Neutrophil (primary cell): Measurements from ENCODE around the gene GRIN2A.

Experiments used
- H3K27ac ChIP-seq: fragments of 200-600 bp; sonication (generic); 2 replicates; pipeline ENCODE4 v1.5.1; 2016; ENCODE audit warnings: mild to moderate bottlenecking, moderate library complexity
- H3K27me3 ChIP-seq: fragments of 200-600 bp; sonication (generic); 2 replicates; pipeline ENCODE4 v1.6.0; 2016; ENCODE audit warnings: mild to moderate bottlenecking
- H3K36me3 ChIP-seq: fragments of 200-600 bp; sonication (generic); 2 replicates; pipeline ENCODE4 v1.5.1; 2017
- H3K4me1 ChIP-seq, 2 experiments: fragments of 200-600 bp in 1 of 2; sonication (generic) in 1 of 2; 1 replicate in 1 of 2; 2 replicates in 1 of 2; pipeline versions ENCODE4 v1.5.1 to v1.6.1; 2013 to 2016; ENCODE audit warnings: low read depth in 1 of 2, low read length in 1 of 2, mild to moderate bottlenecking in 1 of 2, moderate library complexity in 1 of 2; ENCODE audit not compliant: control insufficient read depth in 1 of 2, insufficient read depth in 1 of 2
- H3K4me3 ChIP-seq, 2 experiments: fragments of 200-600 bp in 1 of 2; sonication (generic) in 1 of 2; 1 replicate in 1 of 2; 2 replicates in 1 of 2; pipeline ENCODE4 v1.5.1; 2013 to 2016; ENCODE audit warnings: low read depth in 1 of 2, low read length in 1 of 2, mild to moderate bottlenecking in 1 of 2, moderate library complexity in 1 of 2
- H3K9me3 ChIP-seq: fragments of 200-600 bp; sonication (generic); 2 replicates; pipeline ENCODE4 v1.5.1; 2016
- CTCF ChIP-seq: fragments of 200-600 bp; sonication (generic); IDR thresholded peaks from 2 replicates; pipeline ENCODE4 v1.5.1; 2016; ENCODE audit warnings: antibody characterized with exemption

The GRIN2A gene

GRCh38 chr16:9917691-9918090, 264.5 kb downstream of the GRIN2A start:
- TF ChIP-seq CTCF = no peak
- no peaks in the 10 kb centered on the region for H3K9me3 ChIP-seq
- no peak overlapping the region for H3K27ac ChIP-seq
- no peaks in the 10 kb centered on the region for H3K36me3 ChIP-seq
- H3K4me1 ChIP-seq = no peaks in the 10 kb centered on the region
- no peaks in the 10 kb centered on the region for H3K27me3 ChIP-seq
- H3K4me3 ChIP-seq = no peak overlapping the region

GRCh38 chr16:9913604-9914326, 268.5 kb downstream of the GRIN2A start:
- H3K27me3 ChIP-seq = no peaks in the 10 kb centered on the region
- no peaks in the 10 kb centered on the region for H3K4me1 ChIP-seq
- H3K9me3 ChIP-seq = no peaks in the 10 kb centered on the region
- no peaks in the 10 kb centered on the region for H3K36me3 ChIP-seq
- no peak overlapping the region for H3K27ac ChIP-seq
- H3K4me3 ChIP-seq = no peak overlapping the region
- no peak for TF ChIP-seq CTCF

GRCh38 chr16:9911989-9912388, 270.2 kb downstream of the GRIN2A start:
- Histone ChIP-seq H3K9me3 (no peaks in the 10 kb centered on the region), H3K4me3 (no peak overlapping the region)
- TF ChIP-seq CTCF = no peak

GRCh38 chr16:9911231-9911630, 271.0 kb downstream of the GRIN2A start:
- TF ChIP-seq CTCF = no peak
- Histone ChIP-seq H3K27me3 (no peaks in the 10 kb centered on the region), H3K4me1 (no peaks in the 10 kb centered on the region), H3K4me3 (no peak overlapping the region), H3K36me3 (no peaks in the 10 kb centered on the region), H3K9me3 (no peaks in the 10 kb centered on the region), H3K27ac (no peak overlapping the region)

More at GRCh38 chr16:9911989-9912388, 270.2 kb downstream of the GRIN2A start:
- Histone ChIP-seq H3K4me1 (no peaks in the 10 kb centered on the region), H3K36me3 (no peaks in the 10 kb centered on the region), H3K27me3 (no peaks in the 10 kb centered on the region), H3K27ac (no peak overlapping the region)

GRCh38 chr16:9909072-9909825, 273.0 kb downstream of the GRIN2A start:
- Histone ChIP-seq H3K4me1 (no peaks in the 10 kb centered on the region), H3K36me3 (no peaks in the 10 kb centered on the region), H3K4me3 (no peak overlapping the region), H3K27me3 (no peaks in the 10 kb centered on the region), H3K27ac (no peak overlapping the region), H3K9me3 (no peaks in the 10 kb centered on the region)
- no peak for TF ChIP-seq CTCF
